ENCODE measurements around the gene PTGES.

DNA sequence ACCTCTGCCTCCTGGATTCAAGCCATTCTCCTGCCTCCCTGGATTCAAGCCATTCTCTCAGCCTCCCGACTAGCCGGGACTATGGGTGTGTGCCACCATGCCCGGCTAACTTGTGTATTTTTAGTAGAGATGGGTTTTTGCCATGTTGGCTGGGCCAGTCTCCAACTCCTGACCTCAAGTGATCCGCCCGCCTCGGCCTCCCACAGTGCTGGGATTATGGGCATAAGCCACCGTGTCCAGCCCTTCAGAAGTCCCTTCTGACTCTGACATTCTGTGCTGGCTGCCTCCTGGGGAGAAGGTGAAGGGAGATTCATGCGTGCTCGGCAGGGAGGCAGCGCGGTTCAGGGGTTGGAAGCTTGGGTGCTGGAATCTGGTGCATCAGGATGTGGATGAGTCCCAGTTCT is 58.6 kb downstream of the PTGES start:
- no peak for TF ChIP-seq SUZ12 (IDR thresholded peaks at IDR 0.05; ENCODE audit: unreplicated experiment)
- TF ChIP-seq, protein P1, sequence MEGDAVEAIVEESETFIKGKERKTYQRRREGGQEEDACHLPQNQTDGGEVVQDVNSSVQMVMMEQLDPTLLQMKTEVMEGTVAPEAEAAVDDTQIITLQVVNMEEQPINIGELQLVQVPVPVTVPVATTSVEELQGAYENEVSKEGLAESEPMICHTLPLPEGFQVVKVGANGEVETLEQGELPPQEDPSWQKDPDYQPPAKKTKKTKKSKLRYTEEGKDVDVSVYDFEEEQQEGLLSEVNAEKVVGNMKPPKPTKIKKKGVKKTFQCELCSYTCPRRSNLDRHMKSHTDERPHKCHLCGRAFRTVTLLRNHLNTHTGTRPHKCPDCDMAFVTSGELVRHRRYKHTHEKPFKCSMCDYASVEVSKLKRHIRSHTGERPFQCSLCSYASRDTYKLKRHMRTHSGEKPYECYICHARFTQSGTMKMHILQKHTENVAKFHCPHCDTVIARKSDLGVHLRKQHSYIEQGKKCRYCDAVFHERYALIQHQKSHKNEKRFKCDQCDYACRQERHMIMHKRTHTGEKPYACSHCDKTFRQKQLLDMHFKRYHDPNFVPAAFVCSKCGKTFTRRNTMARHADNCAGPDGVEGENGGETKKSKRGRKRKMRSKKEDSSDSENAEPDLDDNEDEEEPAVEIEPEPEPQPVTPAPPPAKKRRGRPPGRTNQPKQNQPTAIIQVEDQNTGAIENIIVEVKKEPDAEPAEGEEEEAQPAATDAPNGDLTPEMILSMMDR (IDR thresholded peaks at IDR 0.05 in 2 of 3, conservative IDR thresholded peaks at IDR 0.05 in 1 of 3; ENCODE audit: control insufficient read depth in 2 of 3, extremely low read depth in 1 of 3, insufficient read depth in 1 of 3, low read depth in 3 of 3, low read length in 3 of 3), result no peak
- no peak for TF ChIP-seq RCOR1 (conservative IDR thresholded peaks at IDR 0.05; ENCODE audit: low read depth, low read length)
- no peak for TF ChIP-seq SIN3A (IDR thresholded peaks at IDR 0.05; ENCODE audit: low read depth, low read length)

Measured in GM12878 (cell line).